Stimulated activated CD4-positive, alpha-beta T cell treated with anti-CD3 and anti-CD28 coated beads, Interleukin-1b, Interleukin-23, amount 100 ng/mL, for 24 hours (primary cell): ENCODE results near the gene RNU5B-1.

ENCODE experiments used
- DNase-seq, 4 experiments: peaks; one replicate each; pipeline ENCODE4 v3.0.0-alpha.2; 2020; ENCODE audit warnings: low read depth in 4 of 4, low spot score in 1 of 4

Gene RNU5B-1

DNA sequence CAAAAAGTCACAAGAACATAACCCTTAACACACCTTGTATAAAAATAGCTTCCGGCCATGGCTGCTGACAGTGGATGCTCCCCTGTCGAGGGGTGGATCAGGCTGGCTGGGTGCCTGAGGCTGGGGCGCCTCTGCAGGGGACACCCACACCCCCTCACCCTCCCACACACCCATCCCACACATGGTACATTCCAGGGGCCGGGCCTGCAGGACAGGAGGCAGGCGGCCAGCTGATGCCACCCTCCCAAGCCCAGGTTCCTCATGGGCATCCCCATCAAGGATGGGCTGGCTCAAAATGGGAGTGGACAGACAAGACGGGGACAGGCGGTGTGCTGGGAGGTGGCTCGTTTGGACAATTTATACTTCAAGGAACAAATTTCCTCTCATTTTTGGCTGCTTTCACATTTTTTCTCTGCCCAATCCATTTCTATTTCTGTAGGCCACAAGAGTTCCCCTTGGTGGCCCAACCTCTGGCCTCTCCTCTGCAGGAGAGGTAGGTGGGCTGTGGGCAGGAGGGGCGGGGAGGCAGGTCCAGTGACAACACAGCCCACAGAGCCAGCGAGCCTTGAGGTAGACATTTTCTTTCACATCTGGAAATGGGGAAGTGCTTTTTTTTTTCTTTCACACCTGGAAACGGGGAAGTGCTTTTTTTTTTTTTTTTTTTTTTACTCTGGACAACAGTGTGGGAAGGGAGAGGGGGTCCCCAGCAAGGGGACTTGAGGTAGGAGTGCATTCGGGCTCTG lies 23.3 kb downstream of the RNU5B-1 start:
- no peak for DNase-seq

DNA sequence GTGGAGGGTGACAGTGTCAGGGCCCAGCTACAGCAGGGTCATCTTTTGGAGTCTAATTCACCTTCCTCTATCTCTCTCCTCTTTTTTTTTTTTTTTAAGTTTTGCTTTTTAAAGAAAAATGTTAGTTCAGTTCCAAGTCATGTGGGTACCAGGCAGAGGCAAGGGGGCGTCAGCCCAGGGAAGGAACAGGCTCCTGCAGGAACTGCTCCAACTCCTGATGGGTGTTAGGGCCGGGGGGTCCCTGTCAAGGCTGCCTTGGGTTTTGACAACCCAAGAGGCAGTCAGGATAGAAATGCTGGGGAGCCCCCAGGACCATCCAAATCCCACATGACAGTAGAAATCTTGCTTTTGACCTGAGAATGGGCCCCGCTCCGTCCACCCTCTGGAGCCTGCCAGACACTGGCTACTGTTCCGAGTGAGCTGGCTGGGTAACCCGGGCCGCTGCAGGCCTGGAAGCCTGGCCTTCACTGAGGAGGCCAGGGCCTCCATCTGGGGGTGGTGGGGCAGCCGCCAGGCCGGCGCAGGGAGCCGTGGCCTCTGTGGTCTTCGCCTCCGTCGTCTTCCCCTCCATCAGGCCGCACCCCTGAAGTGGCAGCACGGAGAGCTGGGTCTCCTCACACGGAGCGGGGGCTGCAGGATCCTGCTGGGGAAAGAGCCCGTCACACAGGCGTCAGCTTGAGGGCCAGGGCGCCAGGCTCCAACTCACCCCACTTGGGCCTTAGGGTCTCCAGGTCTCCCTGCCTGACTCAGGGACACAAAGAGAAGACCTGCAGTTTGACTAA lies 24.2 kb downstream of the RNU5B-1 start:
- DNase-seq, result no peak

DNA sequence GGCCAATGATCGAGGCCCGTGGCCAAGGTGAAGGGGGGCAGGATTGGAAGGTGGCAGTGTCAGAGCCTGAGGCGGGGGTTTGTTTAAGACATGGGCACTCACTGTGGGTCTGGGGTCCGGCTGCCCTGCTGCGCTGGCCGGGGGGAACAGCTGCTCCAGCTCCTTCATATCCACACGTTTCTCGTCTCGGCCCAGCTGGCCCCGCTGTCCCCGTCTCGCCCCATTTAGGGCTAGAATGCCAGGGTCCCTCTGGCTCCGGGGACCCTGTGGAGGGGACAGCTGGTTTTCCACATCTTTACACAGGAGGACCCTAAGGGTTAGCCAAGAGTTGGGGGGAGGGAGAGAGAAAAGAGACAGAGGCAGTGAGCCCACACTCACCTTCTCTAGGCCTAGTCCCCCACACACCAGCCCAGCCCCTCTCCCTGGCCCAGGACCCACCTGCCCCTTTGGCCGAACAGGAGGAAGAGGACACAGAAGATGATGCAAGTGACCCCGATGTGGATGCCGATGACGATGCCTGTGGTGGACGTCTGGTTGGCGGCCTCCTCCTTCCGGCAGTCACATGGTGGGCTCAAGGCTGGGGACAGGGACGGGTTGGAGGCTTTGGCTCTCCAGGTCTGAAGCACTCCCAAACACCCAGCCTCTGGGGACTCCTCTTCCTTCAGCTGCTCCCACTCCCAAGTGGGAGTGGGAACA lies 25.0 kb downstream of the RNU5B-1 start:
- no peak for DNase-seq

DNA sequence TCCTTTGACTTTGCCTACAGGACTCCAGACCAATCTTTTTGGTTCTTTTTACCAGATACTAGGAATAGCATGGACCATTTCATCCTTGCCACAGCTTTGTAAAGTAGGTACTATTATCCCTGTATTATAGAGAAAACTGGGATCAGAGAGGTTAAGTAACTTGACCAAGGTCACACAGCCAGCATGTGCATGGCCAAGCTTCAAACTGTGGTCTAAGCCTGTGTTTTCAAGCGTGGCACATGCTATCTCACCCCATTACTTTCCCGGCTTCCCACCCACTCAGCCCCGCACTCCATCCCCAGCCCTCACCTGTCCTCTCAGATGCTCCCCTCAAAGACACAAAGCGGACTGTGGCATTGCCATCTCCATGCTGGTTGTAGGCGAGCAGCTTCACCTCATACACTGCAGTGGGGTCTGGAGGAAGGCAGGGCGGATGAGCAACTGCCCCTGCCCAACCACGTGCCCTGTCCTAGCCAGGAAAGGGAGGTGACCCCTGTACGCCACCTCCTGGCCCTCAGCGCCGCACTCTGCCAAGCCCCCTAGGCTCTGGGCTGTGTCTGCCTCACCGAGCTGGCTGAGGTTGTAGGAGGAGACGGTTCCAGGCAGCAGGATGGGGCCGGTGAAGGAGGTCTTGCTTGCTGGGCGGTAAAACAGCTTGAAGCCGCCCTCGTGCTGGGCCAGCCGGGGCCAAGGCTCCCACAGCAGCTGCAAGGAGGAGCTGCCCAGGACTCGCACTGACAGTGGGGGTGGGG lies 25.7 kb downstream of the RNU5B-1 start:
- no peak for DNase-seq

DNA sequence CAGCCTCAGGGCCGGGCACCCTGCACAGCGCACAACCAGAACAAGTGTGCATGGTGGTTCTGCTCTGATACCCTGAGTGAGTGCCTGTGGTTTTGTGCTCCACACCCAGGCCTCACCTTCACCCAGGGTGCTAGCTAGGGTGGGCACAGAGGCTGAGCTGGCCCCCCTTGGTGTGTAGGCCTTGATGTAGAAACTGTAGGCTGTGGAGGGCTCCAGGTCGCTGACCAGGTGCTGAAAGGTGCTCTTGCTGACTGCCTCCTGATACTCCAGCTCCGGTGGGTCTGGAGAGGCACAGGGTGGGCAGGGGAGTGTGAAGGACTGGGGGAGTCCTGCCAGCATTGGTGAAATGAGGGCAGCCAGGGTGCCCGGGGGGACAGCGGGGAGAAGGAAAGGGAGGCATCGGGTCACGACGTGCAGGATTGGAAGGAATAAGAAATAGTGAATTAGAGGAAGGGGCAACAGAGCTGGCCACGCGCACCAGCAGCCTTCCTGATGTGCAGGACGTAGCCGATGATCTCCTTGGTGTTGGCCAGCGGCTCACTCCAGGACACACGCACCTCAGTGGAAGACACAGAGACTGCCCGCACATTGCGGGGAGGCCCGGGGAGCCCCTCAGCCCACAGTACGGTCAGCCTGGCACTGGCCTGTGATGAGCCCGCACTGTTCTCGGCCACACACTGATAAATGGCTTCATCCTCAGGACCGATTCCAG lies 26.6 kb downstream of the RNU5B-1 start:
- DNase-seq, result no peak

DNA sequence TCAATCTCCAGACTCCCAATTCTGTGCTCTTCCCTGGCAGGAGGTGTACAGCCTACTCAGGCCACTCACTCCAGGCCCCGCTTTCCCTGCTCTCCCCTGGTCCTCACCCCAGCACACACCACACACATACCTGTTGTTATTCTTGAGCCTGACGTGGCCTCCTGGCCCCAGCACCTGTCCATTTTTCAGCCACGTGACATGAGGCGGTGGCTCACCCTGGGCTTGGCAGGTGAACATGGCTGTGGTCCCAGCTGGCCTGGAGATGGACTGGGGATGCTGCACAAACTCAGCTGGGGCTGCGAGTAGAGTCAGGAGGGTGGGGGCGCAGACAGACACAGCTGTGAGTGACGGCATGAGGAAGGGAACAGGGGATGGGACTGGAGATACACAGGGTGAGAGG lies 27.3 kb downstream of the RNU5B-1 start:
- DNase-seq, result no peak

DNA sequence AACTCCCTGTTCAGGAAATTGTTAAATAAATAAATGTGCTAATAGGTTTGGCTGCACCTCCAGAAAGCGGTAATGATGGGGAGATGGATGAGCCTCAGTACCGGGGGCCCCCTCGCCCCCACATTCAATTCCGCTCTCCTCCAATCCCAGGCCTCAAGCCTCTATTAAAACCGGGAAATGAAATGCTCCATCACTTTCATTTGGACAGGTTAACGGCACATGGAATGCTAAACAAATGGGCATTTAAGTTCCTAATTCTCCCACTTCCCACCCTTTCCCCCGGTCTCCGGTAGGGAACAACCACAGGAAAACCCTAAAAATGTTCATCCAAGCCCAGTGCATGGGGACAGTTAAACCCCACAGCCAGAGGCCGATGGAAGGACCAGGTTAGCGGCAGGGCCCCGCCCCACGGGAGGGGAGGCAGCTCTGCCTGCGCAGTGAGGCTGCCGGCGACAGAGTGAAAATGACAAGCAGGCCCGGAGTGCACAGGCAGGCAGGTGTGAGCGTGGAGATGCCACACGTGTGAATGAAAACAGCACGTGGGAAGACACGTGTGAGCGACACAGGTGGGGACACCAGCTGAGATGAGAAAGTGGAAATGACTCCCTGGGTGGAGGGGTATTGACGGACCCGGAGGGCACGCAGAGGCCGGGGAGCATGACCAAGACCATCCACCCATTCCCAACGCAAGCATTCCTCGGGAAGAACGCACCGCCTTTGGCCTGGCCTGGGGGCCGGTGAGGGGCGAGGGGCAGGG lies 28.1 kb downstream of the RNU5B-1 start:
- DNase-seq, result no peak

DNA sequence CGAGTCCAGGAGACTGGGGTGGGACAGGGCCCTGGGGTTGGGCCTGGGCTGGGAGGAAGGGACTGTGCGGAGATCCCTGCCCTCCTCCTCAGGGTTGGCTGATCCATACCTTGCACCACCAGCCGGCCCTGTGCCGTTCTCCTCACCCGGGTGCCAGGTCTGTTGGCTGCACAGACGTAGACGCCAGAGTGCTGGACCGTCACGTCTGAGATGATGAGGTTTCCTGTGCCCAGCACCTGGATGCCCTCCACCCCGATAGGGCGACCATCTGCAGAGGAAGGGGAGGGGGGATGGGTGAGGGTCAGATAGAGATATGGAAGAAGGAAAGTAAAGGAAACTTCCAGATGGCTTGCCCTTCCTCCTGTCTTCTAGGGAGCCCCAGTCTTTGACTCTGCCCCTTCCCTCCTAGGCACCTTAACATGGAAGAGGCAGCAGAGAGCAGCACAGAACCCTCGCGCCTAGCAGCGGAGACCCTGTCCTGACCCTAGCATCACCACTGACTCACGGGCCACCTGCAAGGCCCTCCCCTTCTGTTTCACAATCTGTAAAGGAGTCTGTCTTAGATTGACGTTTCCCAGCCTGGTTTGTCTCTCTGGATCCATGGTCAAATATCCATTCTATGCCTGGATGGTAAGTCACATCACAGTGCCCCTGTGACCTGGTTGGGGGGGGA lies 28.8 kb downstream of the RNU5B-1 start:
- DNase-seq, result no peak

DNA sequence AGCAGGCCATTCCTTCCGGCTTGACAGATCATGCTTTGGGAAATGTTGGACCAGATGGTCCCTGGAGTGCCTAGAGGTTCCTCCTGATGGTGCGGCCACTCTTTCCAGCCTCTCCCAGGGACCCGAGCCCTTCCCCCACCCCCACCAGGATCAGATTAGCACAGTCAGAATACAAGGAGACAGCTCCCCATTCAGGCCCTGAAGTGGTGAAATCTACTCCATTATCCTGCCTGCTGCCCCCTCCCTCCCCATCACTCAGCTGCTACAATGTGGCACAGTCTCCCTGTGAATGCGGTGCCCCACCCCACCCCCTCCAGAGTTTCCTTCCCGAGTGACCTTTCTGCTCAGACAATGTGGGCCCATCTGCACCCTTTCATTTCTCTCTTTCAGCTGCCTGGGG lies 29.4 kb downstream of the RNU5B-1 start:
- DNase-seq, result no peak

DNA sequence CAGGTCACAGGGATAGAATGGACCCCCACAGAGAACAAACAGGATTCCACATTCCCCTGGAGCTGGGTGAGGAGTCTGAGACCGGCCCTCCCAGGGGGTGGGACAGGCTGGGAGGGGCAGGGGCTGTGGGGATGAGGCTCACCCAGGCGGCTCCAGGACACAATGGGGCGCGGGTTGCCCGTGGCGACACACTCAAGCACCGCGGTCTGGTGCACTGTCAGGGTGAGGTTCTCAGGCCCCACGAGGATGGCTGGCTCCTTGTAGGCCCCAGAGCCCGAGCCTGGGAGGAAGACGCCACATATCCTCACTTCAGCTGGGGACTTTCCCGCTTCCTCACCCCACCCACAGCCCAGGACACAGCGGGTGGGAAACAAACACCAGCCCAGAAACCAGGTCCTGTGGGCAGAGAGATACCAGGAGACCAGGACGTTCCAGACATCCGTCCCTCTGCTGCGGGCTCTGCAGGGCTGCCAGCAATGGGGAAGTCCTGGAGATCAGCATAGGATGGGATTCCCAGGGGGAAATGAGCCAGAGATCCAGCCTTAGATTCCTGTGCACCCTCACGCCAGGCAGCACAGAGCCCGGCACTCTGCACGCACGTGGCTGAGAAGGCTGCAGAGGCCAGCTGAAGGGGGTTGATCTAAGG lies 30.2 kb downstream of the RNU5B-1 start:
- no peak for DNase-seq

DNA sequence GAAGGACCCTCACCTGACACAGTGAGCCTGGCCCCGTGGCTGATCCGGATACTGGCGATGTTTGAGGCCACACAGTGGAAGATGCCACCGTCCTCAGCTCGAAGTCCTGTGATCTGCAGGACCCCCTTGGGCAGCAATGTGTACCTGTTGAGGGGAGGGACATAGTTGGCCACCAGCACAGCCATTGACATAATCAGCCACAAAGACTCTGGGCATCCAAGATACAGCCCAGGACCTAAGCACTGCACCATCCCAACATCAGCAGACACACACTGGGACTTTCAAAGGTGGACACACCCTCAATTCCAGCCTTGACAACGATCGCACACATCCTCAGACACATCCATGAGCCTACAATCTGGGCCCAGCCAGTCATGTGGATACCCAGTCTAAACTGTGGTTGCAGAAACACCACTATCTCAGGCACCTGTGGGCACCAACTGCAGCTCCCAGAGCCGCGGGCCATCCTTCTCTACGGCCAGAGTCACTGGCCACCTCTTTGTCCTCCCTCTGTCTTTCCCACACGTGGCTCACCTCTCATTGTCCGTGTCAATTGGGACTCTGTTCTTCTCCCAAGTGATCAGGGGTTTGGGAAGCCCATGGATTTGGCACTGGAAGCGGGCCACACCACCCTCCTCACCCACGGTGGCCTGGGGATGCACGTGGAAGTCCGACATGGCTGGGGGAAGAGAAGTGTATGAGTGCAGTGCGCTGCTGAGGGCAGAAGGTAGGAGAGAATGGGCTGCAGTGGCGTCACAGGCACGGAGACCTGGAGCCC lies 31.0 kb downstream of the RNU5B-1 start:
- no peak for DNase-seq

DNA sequence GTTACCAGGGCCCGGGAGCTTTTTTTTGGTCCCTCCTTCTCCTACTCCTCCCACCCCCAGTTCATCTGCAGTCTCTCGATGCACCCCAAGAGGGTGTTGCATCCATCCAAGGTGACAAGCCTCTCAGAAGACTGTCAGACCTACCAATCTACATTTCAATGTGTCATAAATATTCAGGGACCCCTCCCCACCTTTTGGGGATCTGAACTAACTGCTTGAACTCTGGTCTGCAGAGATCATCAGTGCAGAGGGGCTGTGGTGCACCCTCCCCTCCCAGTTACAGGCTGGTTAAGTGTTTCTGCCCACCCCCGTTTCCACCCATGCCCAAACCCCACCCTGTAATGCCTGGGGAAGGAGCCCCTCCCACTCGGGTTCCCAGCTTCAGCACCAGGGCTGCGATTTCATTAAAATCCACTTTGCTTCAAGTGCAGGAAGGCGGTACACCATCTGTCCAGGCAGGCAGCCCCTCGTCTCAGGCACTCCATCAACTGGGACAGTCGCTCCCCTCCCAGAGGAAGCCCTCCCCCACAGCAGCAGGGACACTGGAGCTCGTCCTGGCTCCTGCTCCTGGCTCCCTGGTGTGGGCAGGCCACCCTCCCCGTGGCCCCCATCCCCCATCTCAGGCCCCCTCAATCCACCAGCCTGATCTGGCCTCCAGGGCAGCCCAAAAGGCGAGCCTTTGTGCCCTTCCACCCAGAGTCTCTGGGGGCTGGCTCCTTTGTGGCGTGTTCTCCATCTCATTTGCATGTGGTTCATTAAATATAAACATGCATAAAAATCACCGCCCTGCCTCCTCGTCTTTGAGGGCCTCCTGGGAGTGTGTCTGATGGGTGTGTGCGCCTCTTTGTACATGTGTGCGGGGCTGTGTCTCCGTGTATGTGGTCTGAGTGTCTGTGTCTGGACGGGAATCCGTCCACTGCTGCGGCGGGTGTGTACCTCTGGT lies 32.3 kb downstream of the RNU5B-1 start:
- no peak for DNase-seq

DNA sequence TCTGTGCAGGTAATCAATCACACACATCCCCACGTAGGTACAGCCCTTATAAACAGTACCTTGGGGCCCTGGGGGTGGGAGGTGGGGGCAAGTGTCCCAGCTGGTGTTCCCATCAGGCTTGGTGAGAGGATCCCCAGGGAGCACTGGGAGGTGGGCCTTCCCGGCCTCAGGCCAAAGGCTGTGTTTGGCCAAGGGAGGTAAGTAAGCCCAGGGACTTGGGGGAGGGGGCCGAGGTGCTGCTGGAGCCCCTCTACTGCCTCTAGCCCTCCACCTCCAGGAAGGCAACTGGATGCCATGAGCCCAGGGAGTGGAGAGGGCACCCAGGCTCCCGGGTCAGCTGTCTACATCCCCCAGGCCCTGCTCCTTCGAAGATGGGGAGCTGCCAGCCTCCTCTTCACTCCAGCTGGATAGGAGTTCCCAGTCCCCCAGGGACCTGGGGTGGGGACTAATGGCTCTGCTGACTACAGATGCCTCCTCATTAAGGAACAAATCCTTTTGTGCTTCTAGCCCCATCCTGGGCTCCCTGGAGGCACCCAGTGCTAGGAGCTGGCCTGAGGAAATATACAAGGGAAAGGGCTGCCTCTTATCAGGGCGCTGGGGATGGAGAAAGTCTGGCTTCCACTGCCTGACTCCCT lies 33.1 kb downstream of the RNU5B-1 start:
- DNase-seq, result no peak

DNA sequence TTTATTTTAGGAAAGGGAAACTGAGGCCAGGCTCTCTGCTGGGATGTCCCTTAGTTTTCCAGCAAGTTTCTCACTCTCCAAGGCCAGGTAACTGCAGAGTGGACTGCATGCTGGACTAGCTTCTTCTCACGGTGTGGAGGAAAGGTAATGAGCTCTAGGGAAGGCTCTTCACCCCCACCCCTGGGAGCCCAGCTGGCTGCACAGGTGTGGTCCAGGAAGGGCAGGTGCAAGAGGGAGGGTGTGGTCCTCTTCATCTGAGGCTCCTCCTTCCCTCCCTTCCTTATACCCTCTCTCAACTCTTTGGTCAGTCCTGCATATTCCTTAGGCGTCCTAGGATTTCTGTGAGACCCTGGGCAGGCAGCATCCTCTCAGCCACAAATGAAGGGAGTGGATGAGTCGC lies 33.9 kb downstream of the RNU5B-1 start:
- DNase-seq, result no peak

DNA sequence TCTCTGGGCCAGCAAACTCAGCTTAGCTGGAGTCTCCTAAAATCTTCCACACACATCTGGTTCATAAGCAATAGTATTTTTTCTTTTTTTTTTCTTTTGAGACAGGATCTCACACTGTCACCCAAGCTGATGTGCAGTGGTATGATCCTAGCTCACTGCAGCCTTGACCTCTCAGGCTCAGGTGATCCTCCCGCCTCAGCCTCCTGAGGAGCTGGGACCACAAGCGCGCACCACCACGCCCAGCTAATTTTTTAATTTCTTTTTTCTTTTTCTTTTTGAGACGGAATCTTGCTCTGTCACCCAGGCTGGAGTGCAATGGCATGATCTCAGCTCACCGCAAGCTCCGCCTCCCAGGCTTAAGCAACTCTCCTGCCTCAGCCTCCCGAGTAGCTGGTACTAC lies 34.3 kb downstream of the RNU5B-1 start:
- no peak for DNase-seq

DNA sequence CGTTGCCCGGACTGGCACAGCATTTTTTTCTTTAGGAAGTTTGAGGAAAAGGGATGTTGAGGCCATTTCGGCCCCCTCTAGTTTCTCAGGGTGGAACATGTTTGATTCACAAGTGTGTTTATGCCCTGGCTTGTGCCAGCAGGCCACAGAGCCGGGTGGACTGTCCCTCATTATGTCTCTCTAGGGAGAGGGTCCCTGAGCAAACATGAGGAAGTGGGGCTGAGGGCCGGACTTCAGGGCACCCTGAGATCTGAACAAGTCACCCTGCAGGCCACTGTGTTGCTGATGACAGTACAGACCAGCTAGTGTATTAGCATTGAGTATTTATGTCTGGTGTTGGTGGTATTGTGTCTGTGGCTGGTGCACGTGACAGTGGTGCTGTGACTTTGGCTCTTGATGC lies 34.9 kb downstream of the RNU5B-1 start:
- no peak for DNase-seq

DNA sequence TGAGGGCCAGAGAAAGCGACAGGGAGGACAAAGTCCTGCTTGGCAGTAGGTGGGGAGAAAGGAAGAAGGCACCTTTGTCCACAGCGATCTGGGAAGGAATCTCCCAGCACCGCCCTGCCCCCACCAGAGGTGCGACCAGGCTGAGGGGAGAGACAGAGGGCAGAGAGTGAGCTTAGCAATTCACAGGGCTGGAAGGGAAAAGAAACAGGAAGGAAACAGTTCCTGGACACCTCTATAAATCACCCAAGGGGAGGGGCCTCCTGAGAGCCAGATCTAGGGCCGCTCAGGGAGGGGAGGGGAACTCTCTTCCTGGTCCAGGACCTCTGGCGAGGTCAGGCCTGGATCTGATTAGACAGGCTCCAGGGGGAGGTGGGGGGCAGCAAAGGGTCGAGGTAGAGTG lies 35.4 kb downstream of the RNU5B-1 start:
- DNase-seq, result no peak
